HEK293T (cell line): ENCODE results near the gene AQP7.

Source experiments
- BHLHE40 ChIP-seq: fragments of 450-650 bp; IDR thresholded peaks from 2 replicates; pipeline ENCODE4 v1.6.1; 2016; ENCODE audit warnings: mild to moderate bottlenecking, moderate library complexity, borderline replicate concordance
- ELF4 ChIP-seq: fragments of 450-650 bp; IDR thresholded peaks from 2 replicates; pipeline ENCODE4 v1.6.1; 2017; ENCODE audit warnings: antibody characterized with exemption
- FOXA1 ChIP-seq: fragments of 450-650 bp; IDR thresholded peaks from 2 replicates; pipeline ENCODE4 v1.6.1; 2016; ENCODE audit warnings: mild to moderate bottlenecking
- FOXK2 ChIP-seq: fragments of 450-650 bp; IDR thresholded peaks from 2 replicates; pipeline ENCODE4 v1.6.1; 2016; ENCODE audit warnings: mild to moderate bottlenecking
- FOXM1 ChIP-seq: fragments of 450-650 bp; IDR thresholded peaks from 2 replicates; pipeline ENCODE4 v1.6.1; 2017; ENCODE audit warnings: mild to moderate bottlenecking, borderline replicate concordance
- L3MBTL2 ChIP-seq: fragments of 450-650 bp; conservative IDR thresholded peaks from 2 replicates; pipeline ENCODE4 v1.6.1; 2016; ENCODE audit warnings: mild to moderate bottlenecking
- LEF1 ChIP-seq: fragments of 450-650 bp; IDR thresholded peaks from 2 replicates; pipeline ENCODE4 v1.6.1; 2017; ENCODE audit warnings: mild to moderate bottlenecking, borderline replicate concordance
- NFRKB ChIP-seq: fragments of 450-650 bp; IDR thresholded peaks from 2 replicates; pipeline ENCODE4 v1.6.1; 2016; ENCODE audit warnings: mild to moderate bottlenecking, moderate library complexity
- SP1 ChIP-seq: fragments of 450-650 bp; IDR thresholded peaks from 2 replicates; pipeline ENCODE4 v1.6.1; 2017
- SUZ12 ChIP-seq: fragments of 450-650 bp; IDR thresholded peaks from 2 replicates; pipeline ENCODE4 v1.6.1; 2016; ENCODE audit warnings: mild to moderate bottlenecking
- TARDBP ChIP-seq: fragments of 450-650 bp; IDR thresholded peaks from 2 replicates; pipeline ENCODE4 v1.6.1; 2016
- ZNF384 ChIP-seq: fragments of 450-650 bp; IDR thresholded peaks from 2 replicates; pipeline ENCODE4 v1.6.1; 2016
- TF ChIP-seq, protein P1 (sequence below): fragments of 450-650 bp; IDR thresholded peaks from 2 replicates; pipeline ENCODE4 v1.6.1; 2016

DNA sequence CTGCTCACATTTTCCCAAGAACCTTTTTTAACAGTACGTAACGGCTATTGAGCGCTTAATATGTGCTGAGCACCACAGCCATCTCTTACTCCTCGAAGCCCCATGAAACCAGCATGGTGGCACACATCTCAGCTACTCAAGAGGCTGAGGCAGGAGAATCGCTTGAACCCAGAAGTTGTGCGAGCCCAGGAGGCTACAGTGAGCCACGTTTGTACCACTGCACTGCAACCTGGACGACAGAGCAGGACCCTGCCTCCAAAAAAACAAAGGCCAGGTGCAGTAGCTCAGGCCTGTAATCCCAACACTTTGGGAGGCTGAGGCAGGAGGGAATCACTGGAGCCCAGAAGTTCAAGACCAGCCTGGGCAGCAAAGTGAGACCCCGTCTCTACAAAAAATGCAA lies 28.2 kb downstream of the AQP7 start:
- TF ChIP-seq FOXK2 (no peak), L3MBTL2 (no peak), SP1 (no peak), TARDBP (no peak), ELF4 (no peak), FOXM1 (no peak), SUZ12 (no peak), ZNF384 (no peak), BHLHE40 (no peak), LEF1 (no peak), NFRKB (no peak), FOXA1 (no peak)
- TF ChIP-seq, protein P1, sequence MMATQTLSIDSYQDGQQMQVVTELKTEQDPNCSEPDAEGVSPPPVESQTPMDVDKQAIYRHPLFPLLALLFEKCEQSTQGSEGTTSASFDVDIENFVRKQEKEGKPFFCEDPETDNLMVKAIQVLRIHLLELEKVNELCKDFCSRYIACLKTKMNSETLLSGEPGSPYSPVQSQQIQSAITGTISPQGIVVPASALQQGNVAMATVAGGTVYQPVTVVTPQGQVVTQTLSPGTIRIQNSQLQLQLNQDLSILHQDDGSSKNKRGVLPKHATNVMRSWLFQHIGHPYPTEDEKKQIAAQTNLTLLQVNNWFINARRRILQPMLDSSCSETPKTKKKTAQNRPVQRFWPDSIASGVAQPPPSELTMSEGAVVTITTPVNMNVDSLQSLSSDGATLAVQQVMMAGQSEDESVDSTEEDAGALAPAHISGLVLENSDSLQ: no peak
